Liver (tissue), 9 donors: ENCODE measurements around the gene TNFSF4. TPM values are rescaled to one million over a fixed set of nuclear protein-coding genes. Genes with fewer than 3 reads are reported as not detected.

Experiments
- DNase-seq: peaks from one replicate; pipeline ENCODE4 v3.0.0-alpha.2; 2017; ENCODE audit warnings: low spot score
- H3K27ac ChIP-seq, 2 donors: one replicate each; pipeline ENCODE4 v1.7.0; 2013; ENCODE audit warnings: inconsistent platforms in 2 of 2, low read length in 2 of 2, control low read depth in 1 of 2, low read depth in 1 of 2, mild to moderate bottlenecking in 1 of 2
- H3K27me3 ChIP-seq, 4 donors: one replicate each; pipeline versions ENCODE4 v1.6.1 to v1.7.0; 2013; ENCODE audit warnings: low read length in 3 of 4, inconsistent platforms in 1 of 4, mild to moderate bottlenecking in 1 of 4, moderate library complexity in 1 of 4; ENCODE audit not compliant: control insufficient read depth in 4 of 4, insufficient read depth in 4 of 4
- H3K36me3 ChIP-seq, 4 donors: one replicate each; pipeline versions ENCODE4 v1.6.1 to v1.7.0; 2013; ENCODE audit warnings: low read length in 3 of 4, mild to moderate bottlenecking in 3 of 4, low read depth in 1 of 4, moderate library complexity in 1 of 4; ENCODE audit not compliant: control insufficient read depth in 4 of 4, insufficient read depth in 3 of 4
- H3K4me1 ChIP-seq, 4 donors: one replicate each; pipeline versions ENCODE4 v1.6.1 to v1.7.0; 2013; ENCODE audit warnings: low read length in 3 of 4, mild to moderate bottlenecking in 3 of 4, moderate library complexity in 1 of 4; ENCODE audit not compliant: control insufficient read depth in 4 of 4, insufficient read depth in 4 of 4
- H3K4me3 ChIP-seq, 3 donors: one replicate each; pipeline versions ENCODE4 v1.6.1 to v1.7.0; 2013; ENCODE audit warnings: low read length in 3 of 3, control low read depth in 1 of 3, low read depth in 1 of 3, mild to moderate bottlenecking in 1 of 3
- H3K9ac ChIP-seq, 2 donors: one replicate each; pipeline ENCODE4 v1.7.0; 2013; ENCODE audit warnings: low read length in 2 of 2, mild to moderate bottlenecking in 2 of 2, moderate library complexity in 2 of 2, control low read depth in 1 of 2, low read depth in 1 of 2
- H3K9me3 ChIP-seq, 4 donors: one replicate each; pipeline versions ENCODE4 v1.6.1 to v1.7.0; 2013; ENCODE audit warnings: low read length in 3 of 4; ENCODE audit not compliant: control insufficient read depth in 4 of 4
- EGR1 ChIP-seq, 2 donors: IDR thresholded peaks; 2 replicates each; pipeline ENCODE4 v1.6.1; 2016 to 2018; ENCODE audit warnings: antibody characterized with exemption in 2 of 2, low read depth in 2 of 2
- FOXA1 ChIP-seq: IDR thresholded peaks from 2 replicates; pipeline ENCODE4 v1.6.1; 2016; ENCODE audit warnings: antibody characterized with exemption
- FOXA2 ChIP-seq: IDR thresholded peaks from 2 replicates; pipeline ENCODE4 v1.6.1; 2016; ENCODE audit warnings: antibody characterized with exemption
- GABPA ChIP-seq, 2 donors: IDR thresholded peaks in 1 of 2; conservative IDR thresholded peaks in 1 of 2; 2 replicates each; pipeline ENCODE4 v1.6.1; 2016; ENCODE audit warnings: antibody characterized with exemption in 2 of 2, mild to moderate bottlenecking in 1 of 2, moderate library complexity in 1 of 2
- HNF4A ChIP-seq, 2 donors: conservative IDR thresholded peaks; 2 replicates each; pipeline ENCODE4 v1.6.1; 2016; ENCODE audit warnings: antibody characterized with exemption in 2 of 2, mild to moderate bottlenecking in 2 of 2
- HNF4G ChIP-seq: IDR thresholded peaks from 2 replicates; pipeline ENCODE4 v1.6.1; 2016; ENCODE audit warnings: antibody characterized with exemption
- JUND ChIP-seq, 2 donors: IDR thresholded peaks; 2 replicates each; pipeline ENCODE4 v1.6.1; 2016; ENCODE audit warnings: antibody characterized with exemption in 2 of 2
- NR2F2 ChIP-seq: IDR thresholded peaks from 2 replicates; pipeline ENCODE4 v1.6.1; 2016; ENCODE audit warnings: antibody characterized with exemption
- RAD21 ChIP-seq, 2 donors: IDR thresholded peaks; 2 replicates each; pipeline ENCODE4 v1.6.1; 2016; ENCODE audit warnings: antibody characterized with exemption in 2 of 2, mild to moderate bottlenecking in 2 of 2
- RXRA ChIP-seq, 2 donors: IDR thresholded peaks; 2 replicates each; pipeline ENCODE4 v1.6.1; 2017 to 2018; ENCODE audit warnings: antibody characterized with exemption in 2 of 2, mild to moderate bottlenecking in 1 of 2
- SP1 ChIP-seq: IDR thresholded peaks from 2 replicates; pipeline ENCODE4 v1.6.1; 2018; ENCODE audit warnings: antibody characterized with exemption, mild to moderate bottlenecking
- TAF1 ChIP-seq: conservative IDR thresholded peaks from 2 replicates; pipeline ENCODE4 v1.6.1; 2016; ENCODE audit warnings: antibody characterized with exemption, mild to moderate bottlenecking
- YY1 ChIP-seq: IDR thresholded peaks from 2 replicates; pipeline ENCODE4 v1.6.1; 2016; ENCODE audit warnings: antibody characterized with exemption, mild to moderate bottlenecking
- WGBS: extraction: QIAGEN DNeasy Blood & Tissue Kit; methylation state at CpG from one replicate; pipeline ENCODE4 v1.1.7; 2013; 5-methylcytosine and 5-hydroxymethylcytosine counted together
- polyA plus RNA-seq, 2 donors: library from polyadenylated mRNA; stranded (reverse) in 1 of 2; unstranded in 1 of 2; fragments of 200-250 nt in 1 of 2; fragments of >200 nt in 1 of 2; fragmentation: Nextera tagmentation in 1 of 2; extraction: Ambion mirVana in 1 of 2; gene quantifications; one replicate each; pipeline versions ENCODE4 v1.2.1 to v1.2.3, GENCODE V29; 2013 to 2015
- total RNA-seq, 2 donors: library from RNA; depleted of rRNA; stranded (reverse); fragments of >200 nt; gene quantifications; one replicate each; pipeline ENCODE4 v1.2.3, GENCODE V29; 2014
- TF ChIP-seq, protein P1 (sequence below): IDR thresholded peaks from 2 replicates; pipeline ENCODE4 v1.6.1; 2016; ENCODE audit warnings: antibody characterized with exemption
- TF ChIP-seq, protein P2 (sequence below): IDR thresholded peaks from 2 replicates; pipeline ENCODE4 v1.6.1; 2016; ENCODE audit warnings: antibody characterized with exemption
- TF ChIP-seq, protein P3 (sequence below): IDR thresholded peaks from 2 replicates; pipeline ENCODE4 v1.6.1; 2016; ENCODE audit warnings: antibody characterized with exemption, mild to moderate bottlenecking
- TF ChIP-seq, protein P4 (sequence below): fragments of 150-350 bp; IDR thresholded peaks from 2 replicates; pipeline ENCODE4 v1.5.1; 2017; ENCODE audit warnings: improper control_type of control experiment, low read depth, low read length; ENCODE audit not compliant: missing input control
- TF ChIP-seq, protein P5 (sequence below): IDR thresholded peaks from 2 replicates; pipeline ENCODE4 v1.6.1; 2016; ENCODE audit warnings: antibody characterized with exemption
- donor health status: healthy.
- donor health status: healthy.
- donor health status: healthy.
- donor health status: healthy.
- donor health status: healthy.

TNFSF4 gene
- total and polyA plus RNA-seq, 4 donors, result 0.18 to 2.1 (median 0.45) TPM

DNA sequence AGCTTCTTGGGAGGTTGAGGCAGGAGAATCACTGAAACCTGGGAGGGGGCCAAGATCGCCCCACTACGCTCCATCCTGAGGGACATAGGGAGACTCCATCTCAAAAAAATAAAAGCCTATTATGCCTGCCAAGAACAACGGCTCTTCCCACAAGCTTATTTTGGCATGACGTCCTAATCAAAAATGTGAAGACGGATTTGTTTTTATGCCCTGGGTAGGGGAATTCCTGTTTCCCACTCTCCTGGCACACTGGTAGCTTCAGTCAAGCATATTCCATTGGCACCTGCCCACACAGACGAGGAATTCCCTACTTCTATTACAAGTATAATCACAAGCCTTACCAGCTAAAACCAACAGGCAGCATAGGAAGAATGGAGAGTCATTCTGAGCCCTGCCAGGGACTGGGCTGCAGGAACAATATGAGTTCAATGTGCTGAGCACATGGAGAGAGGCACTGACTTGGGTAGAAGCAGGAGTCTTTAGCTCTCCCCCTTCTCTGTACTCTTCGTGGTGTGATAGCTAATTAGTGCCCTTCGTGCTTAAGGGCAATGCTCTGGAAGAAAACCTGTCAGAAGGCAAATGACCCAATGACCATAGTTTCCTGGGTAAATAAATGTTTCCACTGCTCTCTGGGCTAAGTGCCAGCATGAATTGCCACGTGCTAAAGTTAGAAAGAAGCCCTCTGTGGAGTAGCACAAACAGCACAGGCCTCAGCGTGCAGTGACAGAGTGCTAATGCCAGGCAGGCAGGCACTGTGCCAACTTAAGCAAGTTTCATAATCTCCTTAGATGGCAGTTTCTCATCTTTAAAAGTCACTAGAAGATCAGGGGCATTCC is 16.8 kb downstream of the TNFSF4 start:
- H3K9me3 ChIP-seq, result no peaks in the 10 kb centered on the region
- TF ChIP-seq, protein P1, sequence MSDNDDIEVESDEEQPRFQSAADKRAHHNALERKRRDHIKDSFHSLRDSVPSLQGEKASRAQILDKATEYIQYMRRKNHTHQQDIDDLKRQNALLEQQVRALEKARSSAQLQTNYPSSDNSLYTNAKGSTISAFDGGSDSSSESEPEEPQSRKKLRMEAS, result peak; percentile 99
- TF ChIP-seq, protein P2, sequence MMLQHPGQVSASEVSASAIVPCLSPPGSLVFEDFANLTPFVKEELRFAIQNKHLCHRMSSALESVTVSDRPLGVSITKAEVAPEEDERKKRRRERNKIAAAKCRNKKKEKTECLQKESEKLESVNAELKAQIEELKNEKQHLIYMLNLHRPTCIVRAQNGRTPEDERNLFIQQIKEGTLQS, result peak; percentile 71
- TF ChIP-seq FOXA1 (peak; percentile 82), YY1 (peak; percentile 89), SP1 (peak; percentile 93), HNF4A (conservative IDR thresholded peaks at IDR 0.05) (peak; percentile 80 to 90), EGR1 (IDR thresholded peaks at IDR 0.05; ENCODE audit: low read depth in 2 of 2) (peak in 1 of 2 donors; percentile 79), HNF4G (peak; percentile 51), RXRA (IDR thresholded peaks at IDR 0.05) (peak; percentile 97 to 99), TAF1 (peak; percentile 72), JUND (IDR thresholded peaks at IDR 0.05) (peak; percentile 81 to 88), RAD21 (IDR thresholded peaks at IDR 0.05) (peak; percentile 68 to 76), FOXA2 (peak; percentile 82), NR2F2 (peak; percentile 81), GABPA (IDR thresholded peaks at IDR 0.05 in 1 of 2, conservative IDR thresholded peaks at IDR 0.05 in 1 of 2) (peak; percentile 14 to 57)
- TF ChIP-seq, protein P3, sequence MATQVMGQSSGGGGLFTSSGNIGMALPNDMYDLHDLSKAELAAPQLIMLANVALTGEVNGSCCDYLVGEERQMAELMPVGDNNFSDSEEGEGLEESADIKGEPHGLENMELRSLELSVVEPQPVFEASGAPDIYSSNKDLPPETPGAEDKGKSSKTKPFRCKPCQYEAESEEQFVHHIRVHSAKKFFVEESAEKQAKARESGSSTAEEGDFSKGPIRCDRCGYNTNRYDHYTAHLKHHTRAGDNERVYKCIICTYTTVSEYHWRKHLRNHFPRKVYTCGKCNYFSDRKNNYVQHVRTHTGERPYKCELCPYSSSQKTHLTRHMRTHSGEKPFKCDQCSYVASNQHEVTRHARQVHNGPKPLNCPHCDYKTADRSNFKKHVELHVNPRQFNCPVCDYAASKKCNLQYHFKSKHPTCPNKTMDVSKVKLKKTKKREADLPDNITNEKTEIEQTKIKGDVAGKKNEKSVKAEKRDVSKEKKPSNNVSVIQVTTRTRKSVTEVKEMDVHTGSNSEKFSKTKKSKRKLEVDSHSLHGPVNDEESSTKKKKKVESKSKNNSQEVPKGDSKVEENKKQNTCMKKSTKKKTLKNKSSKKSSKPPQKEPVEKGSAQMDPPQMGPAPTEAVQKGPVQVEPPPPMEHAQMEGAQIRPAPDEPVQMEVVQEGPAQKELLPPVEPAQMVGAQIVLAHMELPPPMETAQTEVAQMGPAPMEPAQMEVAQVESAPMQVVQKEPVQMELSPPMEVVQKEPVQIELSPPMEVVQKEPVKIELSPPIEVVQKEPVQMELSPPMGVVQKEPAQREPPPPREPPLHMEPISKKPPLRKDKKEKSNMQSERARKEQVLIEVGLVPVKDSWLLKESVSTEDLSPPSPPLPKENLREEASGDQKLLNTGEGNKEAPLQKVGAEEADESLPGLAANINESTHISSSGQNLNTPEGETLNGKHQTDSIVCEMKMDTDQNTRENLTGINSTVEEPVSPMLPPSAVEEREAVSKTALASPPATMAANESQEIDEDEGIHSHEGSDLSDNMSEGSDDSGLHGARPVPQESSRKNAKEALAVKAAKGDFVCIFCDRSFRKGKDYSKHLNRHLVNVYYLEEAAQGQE, result peak; percentile 54
- TF ChIP-seq, protein P4, sequence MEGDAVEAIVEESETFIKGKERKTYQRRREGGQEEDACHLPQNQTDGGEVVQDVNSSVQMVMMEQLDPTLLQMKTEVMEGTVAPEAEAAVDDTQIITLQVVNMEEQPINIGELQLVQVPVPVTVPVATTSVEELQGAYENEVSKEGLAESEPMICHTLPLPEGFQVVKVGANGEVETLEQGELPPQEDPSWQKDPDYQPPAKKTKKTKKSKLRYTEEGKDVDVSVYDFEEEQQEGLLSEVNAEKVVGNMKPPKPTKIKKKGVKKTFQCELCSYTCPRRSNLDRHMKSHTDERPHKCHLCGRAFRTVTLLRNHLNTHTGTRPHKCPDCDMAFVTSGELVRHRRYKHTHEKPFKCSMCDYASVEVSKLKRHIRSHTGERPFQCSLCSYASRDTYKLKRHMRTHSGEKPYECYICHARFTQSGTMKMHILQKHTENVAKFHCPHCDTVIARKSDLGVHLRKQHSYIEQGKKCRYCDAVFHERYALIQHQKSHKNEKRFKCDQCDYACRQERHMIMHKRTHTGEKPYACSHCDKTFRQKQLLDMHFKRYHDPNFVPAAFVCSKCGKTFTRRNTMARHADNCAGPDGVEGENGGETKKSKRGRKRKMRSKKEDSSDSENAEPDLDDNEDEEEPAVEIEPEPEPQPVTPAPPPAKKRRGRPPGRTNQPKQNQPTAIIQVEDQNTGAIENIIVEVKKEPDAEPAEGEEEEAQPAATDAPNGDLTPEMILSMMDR, result no peak
- TF ChIP-seq, protein P5, sequence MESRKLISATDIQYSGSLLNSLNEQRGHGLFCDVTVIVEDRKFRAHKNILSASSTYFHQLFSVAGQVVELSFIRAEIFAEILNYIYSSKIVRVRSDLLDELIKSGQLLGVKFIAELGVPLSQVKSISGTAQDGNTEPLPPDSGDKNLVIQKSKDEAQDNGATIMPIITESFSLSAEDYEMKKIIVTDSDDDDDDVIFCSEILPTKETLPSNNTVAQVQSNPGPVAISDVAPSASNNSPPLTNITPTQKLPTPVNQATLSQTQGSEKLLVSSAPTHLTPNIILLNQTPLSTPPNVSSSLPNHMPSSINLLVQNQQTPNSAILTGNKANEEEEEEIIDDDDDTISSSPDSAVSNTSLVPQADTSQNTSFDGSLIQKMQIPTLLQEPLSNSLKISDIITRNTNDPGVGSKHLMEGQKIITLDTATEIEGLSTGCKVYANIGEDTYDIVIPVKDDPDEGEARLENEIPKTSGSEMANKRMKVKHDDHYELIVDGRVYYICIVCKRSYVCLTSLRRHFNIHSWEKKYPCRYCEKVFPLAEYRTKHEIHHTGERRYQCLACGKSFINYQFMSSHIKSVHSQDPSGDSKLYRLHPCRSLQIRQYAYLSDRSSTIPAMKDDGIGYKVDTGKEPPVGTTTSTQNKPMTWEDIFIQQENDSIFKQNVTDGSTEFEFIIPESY, result peak; percentile 86
- no peaks in the 10 kb centered on the region for H3K27me3 ChIP-seq
- WGBS, result 19% methylated on average over 10 of the region's 10 CpGs
- peaks cover 3 to 15% (median 10%) of the 10 kb centered on the region in 4 donors for H3K4me1 ChIP-seq
- H3K4me3 ChIP-seq, result no peak overlapping the region
- no peak overlapping the region for H3K9ac ChIP-seq
- no peaks in the 10 kb centered on the region for H3K36me3 ChIP-seq
- peak; percentile 56 for DNase-seq
- H3K27ac ChIP-seq, result peak overlapping the region; percentile 77 to 81
